DMS 273 treated with DMSO at 0.1 percent for 48 hours (cell line): ENCODE results near the gene TFF2.

Source experiments
- DNase-seq: peaks from one replicate; lab custom pipeline; 2025; lab: John Stamatoyannopoulos, UW

Gene TFF2, protein sequence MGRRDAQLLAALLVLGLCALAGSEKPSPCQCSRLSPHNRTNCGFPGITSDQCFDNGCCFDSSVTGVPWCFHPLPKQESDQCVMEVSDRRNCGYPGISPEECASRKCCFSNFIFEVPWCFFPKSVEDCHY

DNA sequence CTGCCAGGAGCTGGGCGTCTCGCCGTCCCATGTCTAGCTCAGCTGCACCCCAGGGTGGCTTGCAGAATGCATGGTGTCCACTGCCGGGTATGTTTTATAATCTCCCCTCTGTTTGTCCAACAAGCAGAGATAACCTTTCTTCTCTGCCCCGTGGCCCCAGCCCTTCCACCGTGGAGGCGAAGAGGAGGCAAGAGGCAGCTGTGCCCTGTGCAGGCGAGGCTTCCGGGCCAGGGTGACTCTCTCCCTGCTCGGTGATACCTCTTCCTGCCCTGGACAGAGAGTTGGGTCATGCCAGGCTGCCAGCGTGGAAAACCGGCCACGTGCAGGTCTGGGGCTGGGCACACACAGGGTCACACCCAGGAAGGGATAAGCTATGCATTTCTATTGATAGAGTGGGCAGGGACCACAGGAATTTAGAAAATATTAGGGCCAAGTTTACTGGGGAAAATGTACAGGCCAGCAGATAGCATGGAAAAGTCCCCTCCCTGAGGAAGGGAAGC is at the start of gene TFF2:
TSS of gene TFF2 (minus strand) at position 68 of the 500 bp plus-strand sequence. CDS start at position 31, 37 bp downstream.
- no peak for DNase-seq

DNA sequence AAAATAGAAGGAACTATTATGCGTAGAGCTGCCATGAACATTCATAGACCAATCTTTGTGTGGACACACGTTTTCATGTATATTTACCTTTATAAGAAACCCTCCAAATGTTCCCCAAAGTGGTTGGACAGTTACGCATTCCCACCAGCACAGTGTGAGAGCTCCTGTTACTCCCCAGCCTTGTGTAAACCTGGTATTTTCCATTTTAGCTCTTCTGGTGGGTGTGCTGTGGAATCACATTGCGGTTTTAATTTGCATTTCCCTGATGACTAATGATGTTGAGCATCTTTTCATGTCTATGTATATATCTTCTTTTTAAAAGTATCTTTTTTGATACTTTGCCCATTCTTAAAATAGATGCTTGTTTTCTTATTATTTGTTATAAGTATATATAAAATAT is 49.7 kb upstream of the TFF2 start:
- DNase-seq = no peak

DNA sequence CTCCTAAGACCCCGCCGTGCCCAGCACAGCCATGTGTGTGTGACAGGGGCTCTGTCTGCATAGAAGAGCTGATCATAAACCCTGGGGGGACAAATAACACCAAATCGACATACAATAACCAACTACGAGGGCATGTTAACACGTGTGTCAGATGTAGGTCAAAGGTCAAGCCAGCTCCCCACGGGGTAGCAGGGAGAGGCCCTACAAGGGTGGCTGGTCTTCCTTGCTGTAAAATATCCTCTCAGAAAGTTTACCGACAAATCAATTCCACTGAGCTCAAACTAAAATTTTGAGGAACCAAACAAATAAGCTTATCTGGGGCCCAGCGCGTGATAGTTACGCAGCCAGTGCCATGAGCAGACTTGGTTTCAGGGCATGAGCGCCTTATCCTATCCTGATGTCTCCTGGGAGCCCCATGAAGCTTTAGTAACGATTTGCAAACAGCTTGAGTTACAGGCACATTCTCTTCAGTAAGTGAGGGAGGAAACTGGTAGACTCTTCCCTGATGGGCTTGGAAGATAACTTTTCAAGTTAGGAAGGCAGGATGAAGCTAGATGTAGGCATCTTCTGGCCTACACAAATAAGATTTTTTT is 47.7 kb upstream of the TFF2 start:
- no peak for DNase-seq

DNA sequence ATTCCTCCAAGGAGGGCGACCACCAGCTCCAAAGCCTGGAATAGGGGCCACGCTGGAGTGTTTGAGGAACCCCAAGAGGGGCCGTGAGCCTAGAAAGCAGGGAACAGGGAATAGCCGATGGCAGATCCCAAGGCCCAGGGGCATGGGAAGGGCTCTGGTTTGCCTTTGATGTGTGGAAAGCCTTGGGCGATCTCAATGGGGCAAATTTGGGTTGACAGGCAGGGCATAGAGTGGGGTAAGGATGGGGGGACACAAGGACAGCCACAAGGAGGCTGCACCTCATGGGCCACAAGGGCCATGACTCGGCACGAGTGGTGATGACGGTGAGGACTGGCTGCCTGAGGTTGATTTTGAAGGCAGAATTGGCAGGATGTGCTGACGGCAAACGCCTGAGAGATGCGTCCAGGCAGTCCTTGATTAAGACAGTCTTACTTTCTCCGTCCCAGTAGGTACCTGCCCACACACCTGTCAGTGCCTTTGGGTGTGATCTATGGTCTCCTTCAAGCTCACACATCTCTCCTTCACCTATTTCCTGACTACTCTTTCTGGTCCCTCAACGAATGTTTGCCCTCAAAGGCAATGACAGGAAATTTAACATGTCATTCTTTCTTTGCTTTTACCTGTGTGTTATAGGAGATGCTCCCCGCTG is 47.1 kb upstream of the TFF2 start:
- no peak for DNase-seq

DNA sequence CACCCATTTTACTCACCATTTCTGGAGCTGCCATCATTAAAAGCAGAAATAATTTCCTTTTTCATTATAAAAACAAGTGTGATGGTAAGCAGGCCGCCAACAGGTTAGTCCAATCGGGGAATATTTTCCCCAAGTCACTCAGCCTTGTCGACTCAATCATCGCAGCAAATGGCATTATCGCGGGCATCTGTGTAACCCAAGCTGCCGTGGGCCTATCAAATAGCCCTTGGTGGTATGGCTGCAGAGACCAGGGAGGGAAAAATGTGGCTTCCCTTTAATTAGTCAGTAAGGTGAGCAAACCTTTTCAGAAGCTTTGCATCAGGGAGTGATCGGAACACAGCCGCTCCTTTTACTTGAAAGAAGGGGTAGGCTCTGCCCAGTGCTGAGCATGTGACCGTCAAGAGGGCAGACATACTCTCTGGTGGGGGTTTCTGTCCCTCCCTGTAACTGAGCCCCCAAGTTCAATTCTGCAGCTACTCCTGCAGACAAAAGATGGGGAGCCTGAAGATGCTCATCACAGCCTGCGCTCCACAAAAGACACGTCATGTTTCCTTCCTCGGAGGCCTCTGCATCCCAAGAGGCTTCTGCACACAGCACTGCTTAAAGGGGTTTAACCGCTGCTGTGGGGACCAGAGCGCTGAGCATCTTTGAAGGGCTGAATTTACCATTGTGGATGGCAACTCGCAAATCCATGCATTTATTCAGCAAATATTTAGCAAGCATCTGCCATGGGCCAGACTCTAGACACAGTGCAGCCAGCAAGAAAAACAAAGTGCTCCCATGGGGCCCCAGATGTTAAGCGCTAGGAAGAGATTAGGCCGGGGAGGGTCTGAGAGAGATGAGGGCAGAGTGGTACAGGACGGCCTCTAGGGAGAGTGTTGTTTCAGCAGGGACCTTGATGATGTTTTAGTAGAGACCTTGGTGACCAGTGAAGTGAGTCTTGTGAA is 46.3 kb upstream of the TFF2 start:
- peak; percentile 64 for DNase-seq

DNA sequence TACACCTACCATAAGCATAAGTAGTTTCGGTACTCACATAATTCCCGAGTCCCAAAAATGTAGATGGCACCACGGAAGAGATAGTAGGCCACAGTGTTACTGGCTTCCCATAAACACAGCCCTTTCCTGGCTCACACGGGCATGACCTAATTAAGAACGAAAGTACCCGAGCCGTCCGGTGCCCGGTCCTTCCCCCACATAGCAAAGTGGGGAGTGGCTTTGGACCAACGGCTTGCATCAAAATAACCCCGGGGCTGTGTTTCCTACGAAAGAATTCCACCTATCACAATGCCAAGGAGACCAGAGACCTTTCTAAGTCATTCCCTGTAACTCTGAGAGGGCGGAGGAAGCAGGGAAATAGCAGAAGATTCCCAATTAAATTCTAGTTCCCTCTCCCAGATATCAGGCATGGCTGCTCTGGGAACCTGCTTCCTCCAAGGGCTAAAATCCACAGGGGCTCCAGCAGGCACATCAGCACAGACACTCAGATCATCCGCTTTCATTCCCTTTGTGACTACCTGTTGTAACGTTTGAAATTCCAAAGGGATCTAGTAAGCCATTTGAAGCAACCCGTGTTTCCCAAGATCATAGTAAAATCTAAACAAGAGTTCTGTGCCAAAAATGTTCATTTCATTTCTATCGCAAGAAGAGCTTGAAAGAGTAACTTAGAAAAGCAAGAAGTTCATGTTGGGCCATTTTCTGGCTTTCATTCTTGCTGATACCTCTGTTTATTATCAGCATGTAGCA is 45.3 kb upstream of the TFF2 start, which contains the start of gene TMPRSS3:
TSS of gene TMPRSS3 (minus strand) at position 148 of the 747 bp plus-strand sequence. CDS start 635 bp downstream, outside the sequence.
- no peak for DNase-seq

DNA sequence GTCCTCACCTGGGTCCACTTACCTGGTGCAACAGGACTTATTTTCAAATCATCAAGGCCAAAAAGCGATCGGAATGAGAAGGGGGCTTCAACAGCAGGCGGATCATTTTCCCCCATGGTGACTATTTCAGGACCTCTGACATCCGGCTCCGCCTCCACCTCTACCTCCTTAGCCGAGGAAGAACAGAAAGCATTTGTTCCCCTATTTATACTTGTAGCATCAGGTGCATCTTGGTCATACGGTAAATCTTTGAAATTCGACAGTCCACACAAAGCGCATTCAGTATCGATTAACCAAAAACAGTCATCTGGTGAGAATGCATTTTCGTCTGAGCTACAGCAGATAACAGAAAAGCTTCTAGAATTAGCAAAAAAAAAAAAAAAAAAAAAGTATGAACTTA is 44.5 kb upstream of the TFF2 start:
- DNase-seq = no peak

DNA sequence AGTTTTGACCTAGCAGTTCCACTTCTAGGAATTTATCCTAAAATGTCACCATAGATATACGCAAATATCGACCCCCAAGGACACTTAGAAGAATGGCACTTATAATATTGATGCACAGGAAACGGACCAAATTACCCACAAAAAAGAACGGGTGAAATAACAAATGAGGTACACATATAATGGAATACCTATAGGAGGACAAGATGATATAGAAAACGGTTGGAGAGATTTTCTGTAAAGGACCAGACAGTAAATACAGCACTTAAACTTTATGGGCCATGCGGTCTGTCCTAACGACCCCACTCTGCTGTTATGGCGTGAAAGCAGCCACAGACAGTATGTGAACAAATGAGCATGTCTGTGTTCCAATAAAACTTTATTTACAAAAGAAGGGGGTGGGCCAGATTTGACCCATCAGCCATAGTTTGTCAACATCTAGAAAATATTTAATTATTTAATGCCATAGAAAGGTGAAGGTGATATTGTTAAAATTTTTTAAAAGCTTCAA is 42.7 kb upstream of the TFF2 start:
- DNase-seq = no peak

DNA sequence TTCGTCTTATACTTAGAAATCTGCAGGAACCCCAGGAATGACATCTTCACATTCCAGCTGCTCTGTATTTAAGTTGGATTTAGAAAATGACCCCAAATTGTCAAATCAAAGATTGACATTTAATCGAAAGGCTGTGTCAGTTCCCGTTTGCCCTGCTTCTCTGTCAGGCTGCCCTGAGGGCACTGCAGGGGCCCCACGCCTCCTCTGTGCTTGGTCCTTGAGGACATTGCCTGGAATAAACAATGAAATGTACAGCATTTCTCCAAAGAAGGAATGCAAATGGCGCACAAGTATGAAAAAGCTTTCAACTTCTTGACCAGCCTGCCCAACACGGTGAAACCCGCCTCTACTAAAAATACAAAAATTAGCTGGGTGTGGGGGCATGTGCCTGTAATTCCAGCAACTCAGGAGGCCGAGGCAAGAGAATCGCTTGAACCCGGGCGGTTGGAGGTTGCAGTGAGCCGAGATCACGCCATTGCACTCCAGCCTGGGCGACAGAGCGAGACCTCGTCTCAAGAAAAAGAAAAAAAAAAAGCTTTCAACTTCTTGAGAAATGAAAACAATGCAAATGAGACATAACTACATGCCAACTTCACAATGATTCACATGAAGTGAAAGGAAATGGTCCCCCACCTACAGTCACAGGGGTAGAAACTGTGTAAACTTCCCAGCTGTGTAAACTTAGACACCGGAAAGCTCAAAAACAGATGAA is 42.1 kb upstream of the TFF2 start:
- DNase-seq = no peak

DNA sequence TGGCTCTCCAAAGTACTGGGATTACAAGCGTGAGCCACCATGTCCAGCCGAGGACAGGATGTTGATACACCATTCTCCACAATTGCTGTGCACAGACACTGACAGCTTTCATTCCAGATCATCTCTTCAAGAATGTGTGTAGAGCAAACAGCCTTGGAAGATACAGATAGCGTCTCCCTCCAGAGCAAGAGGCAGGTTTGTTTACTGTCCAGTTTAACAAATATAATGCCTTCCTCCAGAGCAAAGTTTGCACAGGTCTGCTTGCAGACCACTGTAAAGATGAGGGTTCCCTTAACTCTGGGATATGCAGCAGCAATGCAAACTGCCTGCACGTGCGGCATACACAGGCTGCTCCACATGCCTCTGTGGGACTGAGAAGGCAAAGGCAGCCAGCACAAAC is 40.5 kb upstream of the TFF2 start:
- no peak for DNase-seq

DNA sequence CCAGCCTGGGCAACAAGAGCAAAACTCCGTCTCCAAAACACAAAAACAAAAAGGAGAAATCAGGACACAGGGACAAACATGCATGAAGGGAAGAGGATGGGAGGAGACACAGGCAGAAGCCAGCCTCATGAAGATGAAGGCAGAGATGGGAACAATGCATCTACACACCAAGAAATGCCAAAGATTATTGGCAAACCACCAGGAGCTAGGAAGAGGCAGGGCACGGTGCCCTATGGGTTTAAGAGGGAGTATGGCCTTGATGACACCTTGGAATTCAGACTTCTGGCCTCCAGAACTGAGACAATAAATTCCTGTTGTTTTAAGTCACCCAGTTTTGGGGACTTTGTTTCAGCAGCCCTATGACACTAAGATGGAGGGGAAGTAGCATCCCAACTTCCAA is 39.9 kb upstream of the TFF2 start:
- no peak for DNase-seq

DNA sequence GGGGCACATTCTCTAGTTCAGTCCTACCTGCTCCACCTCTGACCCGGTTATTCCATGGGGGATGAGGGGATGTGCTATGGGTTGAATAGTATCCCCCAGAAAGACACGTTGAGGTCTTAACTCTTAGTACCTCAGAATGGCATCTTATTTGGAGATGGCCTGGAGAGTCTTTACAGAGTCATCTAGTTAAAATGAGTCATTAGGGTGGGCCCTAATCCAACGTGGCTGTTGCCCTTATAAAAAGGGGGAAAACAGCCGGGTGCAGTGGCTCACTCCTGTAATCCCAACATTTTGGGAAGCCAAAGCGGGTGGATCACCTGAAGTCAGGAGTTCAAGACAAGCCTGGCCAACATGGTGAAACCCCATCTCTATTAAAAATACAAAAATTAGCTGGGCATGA is 39.4 kb upstream of the TFF2 start:
- no peak for DNase-seq

DNA sequence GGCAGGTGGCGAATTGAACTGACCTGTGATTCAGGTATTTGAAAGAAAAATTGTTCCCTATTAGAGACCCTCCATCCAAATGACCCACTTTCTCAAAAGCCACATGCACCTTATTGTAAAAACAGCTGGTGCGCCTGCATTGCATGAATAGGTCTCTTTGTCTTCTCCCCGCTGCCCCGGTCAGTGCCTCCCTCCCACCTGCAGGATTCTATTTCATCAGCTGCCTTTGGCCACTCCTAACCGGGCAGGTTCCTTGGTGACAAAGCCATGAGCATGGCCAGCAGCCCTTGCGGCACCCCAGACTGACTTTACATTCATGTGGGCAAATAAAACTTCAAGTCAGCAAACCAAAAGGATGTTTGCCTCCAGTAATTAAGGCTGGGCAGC is 38.6 kb upstream of the TFF2 start:
- no peak for DNase-seq

DNA sequence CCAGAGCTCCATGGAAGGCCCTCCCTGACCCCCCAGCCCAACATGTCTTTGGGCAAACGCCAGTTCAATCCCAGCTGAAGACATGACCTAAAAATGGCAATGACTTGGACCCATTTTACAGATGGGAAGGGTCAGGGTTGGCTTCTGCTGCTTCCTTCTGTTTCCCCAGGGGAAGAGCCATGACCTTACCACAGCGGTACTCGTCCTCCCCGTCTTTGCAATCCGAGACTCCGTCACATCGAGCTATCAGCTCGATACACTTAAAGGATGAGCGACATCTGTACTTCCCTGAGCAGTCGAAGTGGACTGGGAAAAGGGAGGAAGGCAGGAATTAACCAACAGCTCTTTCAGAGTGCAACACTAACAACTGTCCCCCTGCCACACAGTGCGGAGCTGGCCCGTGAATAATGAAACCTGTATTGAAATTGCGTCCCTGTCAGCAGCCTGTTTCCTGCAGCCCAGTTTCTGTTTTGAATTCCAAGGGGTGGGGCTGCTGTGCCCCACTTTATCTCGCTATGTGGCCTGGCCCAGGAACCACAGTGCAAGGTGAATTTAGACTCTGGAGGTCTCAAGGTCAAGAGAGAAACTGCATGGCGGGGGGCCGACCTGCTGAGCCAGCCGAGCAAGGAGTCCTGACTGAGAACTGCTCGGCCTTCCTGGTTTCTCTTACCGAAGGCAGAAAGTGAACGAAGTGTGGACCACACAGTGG is 38.1 kb upstream of the TFF2 start:
- no peak for DNase-seq

DNA sequence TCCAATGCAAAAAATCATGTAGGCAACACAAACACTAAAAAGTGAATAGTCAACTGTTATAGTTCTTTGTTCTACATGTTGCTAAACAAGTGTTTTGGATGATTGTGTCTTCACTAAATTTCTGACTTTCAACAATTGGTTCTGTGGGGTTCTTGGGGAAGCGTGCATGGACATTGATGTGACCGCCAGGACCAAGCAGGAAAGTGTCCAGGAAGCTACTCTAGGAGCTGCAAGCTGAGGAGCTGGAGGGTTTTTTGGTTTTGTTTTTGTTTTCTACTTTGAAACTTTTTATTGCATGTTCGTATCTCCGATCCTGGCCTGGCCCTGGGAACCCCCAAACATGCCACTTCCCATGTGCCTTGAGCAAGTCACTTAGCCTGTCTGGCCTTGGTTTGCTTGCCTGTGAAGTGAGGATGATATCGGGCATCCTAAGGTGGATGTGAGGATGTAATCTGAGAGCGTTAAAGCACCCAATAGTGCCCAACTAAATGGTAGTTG is 37.1 kb upstream of the TFF2 start:
- no peak for DNase-seq

DNA sequence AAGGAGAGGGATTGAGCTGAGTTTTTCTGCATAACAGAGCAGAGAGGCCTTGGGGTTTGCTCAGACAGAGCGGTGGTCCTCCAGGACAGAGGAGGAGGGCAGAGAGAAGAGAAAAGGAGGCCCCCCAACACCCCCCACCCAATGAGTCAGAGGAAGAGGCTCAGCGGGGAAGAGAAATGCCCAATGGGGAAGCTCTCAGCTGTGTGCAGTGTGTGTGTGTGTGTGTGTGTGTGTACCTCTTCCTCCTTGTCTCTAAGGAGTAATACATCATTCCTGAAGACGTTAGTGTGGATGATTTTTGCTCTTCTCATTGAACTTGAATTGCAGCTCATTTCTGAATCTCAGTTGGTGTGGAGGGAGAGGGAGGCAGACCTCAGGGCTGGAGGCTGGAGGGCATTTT is 36.4 kb upstream of the TFF2 start:
- DNase-seq = no peak

DNA sequence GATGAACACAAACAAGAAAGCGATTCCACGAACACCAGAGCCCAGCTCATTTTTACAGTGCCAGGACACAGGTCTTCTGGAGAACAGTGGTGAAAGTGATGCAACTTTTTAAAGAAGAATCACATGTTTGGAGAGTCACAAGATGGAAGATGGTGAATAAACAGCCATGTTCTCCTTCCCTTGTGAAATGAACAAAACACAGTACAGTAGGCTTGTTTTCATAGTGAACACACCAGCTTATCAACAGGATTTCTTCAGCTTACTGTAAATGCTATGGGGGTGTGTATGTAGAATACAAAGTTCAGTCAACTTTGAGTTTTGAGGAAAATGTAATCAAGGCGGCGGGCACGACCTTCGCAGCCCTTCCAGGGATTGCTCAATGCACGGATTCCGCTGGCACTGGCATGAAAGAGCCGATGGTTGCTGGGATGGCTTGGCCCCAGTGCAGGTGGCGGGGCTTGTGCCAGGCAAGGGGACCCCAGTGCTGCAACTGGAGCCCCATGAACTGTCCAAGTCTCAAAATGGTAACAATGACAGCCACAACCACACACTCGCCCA is 35.3 kb upstream of the TFF2 start:
- DNase-seq = no peak

DNA sequence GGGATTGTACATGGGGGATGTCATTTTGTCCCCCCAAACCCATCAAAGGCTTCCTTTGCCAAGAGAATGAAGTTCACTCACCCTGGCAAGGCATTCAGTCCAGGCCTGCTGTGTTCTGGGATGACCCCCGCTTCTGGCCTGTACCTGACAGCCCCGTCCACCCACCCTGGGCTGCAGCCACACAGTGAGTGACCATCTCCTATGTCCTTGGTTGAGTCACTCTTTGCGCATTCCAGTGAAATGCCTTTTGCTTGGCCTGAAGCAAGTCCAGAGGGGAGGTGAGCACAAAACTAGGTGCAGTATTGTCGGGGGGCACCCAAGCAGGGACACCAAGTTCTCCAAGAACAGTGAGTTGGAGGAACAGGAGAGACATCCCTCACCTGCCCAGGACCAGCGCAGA is 34.8 kb upstream of the TFF2 start:
- DNase-seq = no peak

DNA sequence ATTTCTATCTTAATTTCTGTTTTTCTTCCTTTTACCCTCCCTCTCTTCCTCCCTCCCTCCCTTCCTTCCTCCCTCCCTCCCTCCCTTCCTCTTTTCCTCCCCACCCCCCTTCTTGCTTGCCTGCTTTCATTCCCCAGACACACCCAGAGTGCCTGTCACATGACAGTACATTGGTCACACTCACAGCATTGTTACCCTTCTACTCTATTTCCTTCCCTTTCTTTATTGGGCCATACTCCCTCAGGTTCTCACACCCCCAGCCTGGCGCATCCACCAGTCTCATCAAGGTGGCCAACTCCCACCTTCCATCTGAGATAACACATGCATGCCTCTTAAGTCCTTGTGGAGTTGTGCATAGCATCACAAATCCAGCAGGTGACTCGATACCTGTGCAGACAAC is 34.2 kb upstream of the TFF2 start:
- DNase-seq = no peak
